Anterior cingulate cortex (tissue), 58 donors: ENCODE measurements around the gene ALDOA.
"Not testable (repeated sequence)": the region's sequence is repeated elsewhere in the genome, so short reads cannot be mapped to it uniquely, and the experiment has no call there.

Source experiments
- DNase-seq, 58 donors: peaks; one replicate each; lab custom pipeline; 2025; lab: John Stamatoyannopoulos, UW

Gene ALDOA

DNA sequence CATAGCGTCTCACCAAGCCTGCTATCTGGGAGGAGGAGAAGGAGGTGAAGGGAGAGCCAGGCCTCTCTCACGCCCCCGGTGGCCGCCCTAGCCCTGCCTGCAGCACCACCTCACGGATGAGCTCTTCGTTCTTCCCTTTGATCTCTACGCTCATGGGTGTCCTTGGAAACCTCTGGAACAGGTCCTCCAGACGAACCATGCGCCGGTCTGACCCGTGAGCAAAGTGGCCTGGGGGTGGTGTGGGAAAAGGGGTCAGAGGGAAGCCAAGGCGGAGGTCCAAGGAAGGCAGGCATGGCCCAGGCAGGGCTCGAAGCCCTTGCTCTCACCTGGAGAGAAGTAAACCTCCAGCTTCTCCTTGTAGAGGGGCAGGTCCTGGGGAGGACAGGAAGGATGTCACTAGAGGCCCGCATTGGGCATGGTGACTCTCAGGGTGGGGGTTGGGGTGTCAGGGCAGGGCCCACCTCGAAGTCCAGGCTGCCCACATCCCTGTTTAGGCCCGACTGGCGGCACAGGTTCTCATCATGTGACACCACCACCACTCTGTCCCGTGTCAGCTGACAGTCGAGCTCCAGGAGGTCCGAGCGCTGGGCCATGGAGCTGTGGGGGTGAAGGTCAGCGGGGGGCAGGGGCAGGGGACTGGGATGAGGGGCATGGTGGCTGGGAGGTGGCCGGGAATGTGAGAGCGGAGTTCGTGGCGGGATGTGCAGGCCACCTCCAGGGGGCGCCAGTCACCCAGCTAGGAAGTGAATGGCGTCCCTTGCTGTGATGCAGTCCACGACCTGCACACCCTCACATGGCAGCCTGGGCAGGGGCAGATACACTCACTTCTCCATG lies 46.9 kb downstream of the ALDOA start:
- peak in 16 of 58 donors; percentile 2 to 39 (median 24) for DNase-seq

DNA sequence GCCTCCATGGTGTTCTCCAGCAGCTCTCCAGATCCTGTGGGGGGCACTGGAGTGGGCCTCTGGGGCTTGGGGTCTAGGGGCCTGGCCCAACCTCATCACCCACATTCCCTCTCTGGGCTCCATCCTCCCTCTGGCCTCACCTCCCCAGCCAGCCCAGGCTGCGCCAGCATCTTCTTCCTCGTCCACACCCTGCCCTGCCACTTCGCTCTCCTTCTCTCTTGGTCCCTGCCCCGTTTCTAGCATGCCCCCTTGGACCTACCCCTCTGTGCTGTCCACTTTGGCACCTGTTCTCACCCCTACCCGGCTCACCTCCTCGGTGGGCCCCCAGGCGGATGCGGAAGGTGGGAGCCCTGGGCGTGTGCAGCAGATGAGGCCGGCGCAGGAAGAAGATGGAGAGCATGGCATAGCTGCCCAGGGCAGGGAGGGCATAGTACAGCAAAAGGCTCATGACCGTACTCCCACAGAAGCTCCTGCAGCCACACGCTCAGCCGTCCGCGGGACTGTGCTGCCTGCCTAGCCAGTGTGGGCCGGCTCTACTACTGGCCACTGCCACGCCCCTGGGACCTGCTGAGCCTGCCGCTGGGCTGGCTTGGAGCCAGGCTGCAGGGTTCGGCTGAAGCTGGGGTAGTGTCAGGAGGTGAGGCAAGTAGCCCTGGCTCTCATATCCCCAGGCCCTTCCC lies 47.6 kb downstream of the ALDOA start, which contains the start of gene GDPD3:
GDPD3 (minus strand) TSS at position 507 of the 680 bp plus-strand sequence; CDS start at position 448, 59 bp downstream.
- DNase-seq: no peak

GRCh38 chr16:30113711-30114333 lies 48.3 kb downstream of the ALDOA start:
- DNase-seq: no peak

DNA sequence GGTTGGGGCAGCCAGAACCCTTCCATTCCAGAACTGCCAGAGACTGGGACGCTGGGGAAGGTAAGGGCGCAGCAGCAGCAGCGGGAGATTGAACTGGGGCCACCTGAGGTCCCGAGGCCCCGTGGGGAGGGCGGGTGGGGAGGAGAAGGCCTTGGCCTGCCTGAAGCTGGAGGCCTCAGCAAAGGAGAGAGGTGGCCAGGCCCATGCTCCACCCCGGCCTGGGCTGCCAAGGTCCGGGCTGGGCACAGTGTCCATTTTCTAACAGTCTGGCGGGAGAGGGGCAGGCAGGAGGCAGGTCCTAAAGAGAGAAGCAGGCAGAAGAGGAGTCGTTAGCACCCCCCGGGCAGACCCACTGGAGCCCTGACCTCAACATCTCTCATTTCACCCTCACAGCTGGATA lies 48.9 kb downstream of the ALDOA start:
- DNase-seq: peak in 1 of 58 donors; percentile 9

DNA sequence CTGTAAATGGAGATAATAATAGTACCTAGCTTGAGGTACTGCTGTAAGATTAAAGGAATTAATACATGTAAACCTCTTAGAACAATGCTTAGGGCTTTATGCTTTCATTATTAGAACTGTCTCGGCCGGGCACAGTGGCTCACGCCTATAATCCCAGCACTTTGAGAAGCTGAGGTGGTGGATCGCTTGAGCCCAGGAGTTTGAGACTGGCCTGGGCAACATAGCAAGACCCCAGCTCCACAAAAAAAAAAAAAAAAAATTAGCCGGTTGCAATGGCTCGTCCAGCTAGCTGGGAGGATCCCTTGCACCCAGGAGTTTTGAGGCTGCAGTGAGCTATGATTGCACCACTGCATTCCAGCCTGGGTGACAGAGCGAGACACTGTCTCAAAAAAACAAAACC lies 49.3 kb downstream of the ALDOA start:
- not testable (repeated sequence) for DNase-seq

- no peak for DNase-seq
These were observed 49.7 kb downstream of the ALDOA start for GRCh38 chr16:30115238-30115637.

DNA sequence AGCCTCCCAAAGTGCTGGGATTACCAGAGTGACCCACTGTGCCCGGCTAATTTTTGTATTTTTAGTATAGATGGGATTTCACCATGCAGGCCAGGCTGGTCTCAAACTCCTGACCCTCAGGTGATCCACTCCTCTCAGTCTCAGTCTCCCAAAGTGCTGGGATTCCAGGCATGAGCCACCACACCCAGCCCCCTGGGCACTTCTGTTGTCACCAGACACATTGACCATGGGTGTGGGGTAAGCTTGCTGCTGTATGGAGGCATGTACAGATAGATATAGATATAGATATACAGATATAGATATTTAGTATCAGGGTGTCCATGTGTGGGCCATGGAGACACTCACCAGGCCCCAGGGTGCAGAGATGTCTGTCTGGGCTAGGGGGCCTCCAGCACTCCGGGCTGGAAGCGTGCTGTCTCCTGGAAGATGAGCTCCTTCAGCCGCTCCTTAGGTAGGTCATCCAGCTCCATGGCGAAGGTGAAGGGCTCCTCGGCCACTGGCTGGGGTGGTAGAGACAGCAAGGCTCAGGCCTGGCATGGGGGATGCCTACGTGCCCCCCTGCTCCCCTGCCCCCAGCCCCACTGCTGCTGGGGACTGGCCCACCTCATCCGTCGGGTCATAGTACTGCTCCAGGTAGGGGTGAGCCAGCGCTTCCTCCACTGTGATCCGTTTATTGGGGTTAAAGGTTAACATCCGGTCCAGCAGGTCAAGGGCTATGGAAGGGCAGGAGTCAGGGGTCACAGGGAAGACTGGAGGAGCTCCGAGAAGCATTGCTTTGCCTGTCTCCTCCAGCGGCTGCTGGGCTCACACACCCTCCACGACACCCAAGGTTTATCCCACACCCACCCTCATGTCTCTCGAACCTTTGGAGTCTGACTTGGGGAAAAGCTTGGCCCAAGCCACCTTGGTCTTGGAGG lies 51.0 kb downstream of the ALDOA start:
- no peak for DNase-seq

DNA sequence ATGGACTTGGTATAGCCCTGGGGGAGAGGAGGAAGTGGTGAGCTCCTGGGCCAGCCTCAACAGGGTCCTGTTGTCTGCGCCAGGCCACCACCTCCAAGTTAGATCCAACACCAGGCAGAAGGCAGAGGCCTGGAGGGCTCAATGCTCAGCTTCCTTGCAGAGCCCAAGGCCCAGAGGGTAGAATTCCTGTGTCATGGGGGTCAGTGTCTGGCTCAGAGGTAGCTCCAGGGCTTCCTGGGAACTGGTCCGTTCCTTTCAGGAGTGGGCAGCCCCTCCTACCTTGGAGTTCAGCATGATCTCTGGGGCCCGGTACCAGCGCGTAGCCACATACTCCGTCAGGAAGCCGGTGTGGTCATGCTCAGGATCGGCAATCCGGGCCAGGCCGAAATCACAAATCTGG lies 52.2 kb downstream of the ALDOA start:
- no peak for DNase-seq

GRCh38 chr16:30119428-30119827 lies 53.9 kb downstream of the ALDOA start:
- peak in 3 of 58 donors; percentile 21 to 28 (median 24) for DNase-seq
